Memory B cell (primary cell): Measurements from ENCODE around the gene HYPK.

ENCODE experiments used
- ATAC-seq: fragments of 150-1000 bp; cut with Tn5 transposase; 2 replicates; pipeline ENCODE4 v1.10.0; 2021; ENCODE audit warnings: low read depth, mild to moderate bottlenecking, moderate library complexity
- DNase-seq, 2 donors: peaks; one replicate each; pipeline ENCODE4 v3.0.0; 2022; ENCODE audit warnings: low spot score in 2 of 2
- H3K27ac Mint-ChIP-seq: one replicate; pipeline ENCODE4 v1.8.0; 2022; ENCODE audit warnings: mild to moderate bottlenecking, moderate library complexity, mixed read lengths
- H3K27me3 Mint-ChIP-seq: one replicate; pipeline ENCODE4 v1.8.0; 2022; ENCODE audit warnings: mixed read lengths
- H3K36me3 Mint-ChIP-seq: one replicate; pipeline ENCODE4 v1.8.0; 2022; ENCODE audit warnings: mild to moderate bottlenecking, mixed read lengths
- H3K4me1 Mint-ChIP-seq: one replicate; pipeline ENCODE4 v1.8.0; 2022; ENCODE audit warnings: mixed read lengths
- H3K4me3 Mint-ChIP-seq: one replicate; pipeline ENCODE4 v1.8.0; 2022; ENCODE audit warnings: mild to moderate bottlenecking, moderate library complexity, mixed read lengths
- H3K9me3 Mint-ChIP-seq: one replicate; pipeline ENCODE4 v1.8.0; 2022; ENCODE audit warnings: mixed read lengths

The HYPK gene, protein sequence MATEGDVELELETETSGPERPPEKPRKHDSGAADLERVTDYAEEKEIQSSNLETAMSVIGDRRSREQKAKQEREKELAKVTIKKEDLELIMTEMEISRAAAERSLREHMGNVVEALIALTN

DNA sequence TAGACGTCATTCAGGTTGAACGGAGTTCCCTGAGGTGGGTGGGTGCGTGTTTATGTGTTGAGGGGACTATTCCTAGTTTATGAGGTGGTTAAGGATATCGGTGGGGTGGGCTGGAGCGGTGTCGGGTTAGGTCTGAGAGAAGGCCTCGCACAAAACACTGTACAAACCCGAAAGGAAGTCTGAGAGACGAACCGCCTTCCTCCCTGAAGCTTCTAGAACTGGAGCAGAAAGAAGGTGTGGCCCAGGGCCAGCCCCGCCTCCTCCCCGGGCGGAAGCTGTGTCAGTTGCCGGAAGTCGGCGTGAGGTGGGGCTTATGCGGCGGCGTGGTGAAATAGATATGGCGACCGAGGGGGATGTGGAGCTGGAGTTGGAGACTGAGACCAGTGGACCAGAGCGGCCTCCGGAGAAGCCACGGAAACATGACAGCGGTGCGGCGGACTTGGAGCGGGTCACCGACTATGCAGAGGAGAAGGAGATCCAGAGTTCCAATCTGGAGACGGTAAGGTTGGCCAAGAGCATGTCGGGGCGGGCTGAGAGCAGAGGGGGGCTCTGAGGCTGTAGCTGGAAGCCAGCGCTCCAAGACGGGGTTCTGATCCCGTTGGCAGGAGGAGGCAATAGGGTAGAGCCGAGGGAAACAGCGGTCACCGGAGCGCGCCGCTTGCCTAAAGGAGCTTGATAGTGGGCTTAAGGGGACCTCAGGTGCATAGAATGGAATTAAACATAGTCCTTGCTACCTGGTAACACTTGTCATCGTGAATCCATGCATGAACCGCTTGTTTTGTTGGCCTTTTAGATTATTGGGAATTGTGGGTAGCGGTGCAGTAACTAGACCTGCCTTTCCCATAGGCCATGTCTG, at the start of gene HYPK:
TSS of gene HYPK (plus strand) at position 314 of the 856 bp plus-strand sequence. CDS start at position 338, 24 bp downstream.
- peaks cover 23% of the 10 kb centered on the region for H3K36me3 Mint-ChIP-seq
- peaks cover 30% of the 10 kb centered on the region for H3K4me1 Mint-ChIP-seq
- H3K27ac Mint-ChIP-seq = peak within 1 kb of the TSS; percentile 98
- peak; percentile 100 for ATAC-seq
- H3K9me3 Mint-ChIP-seq = no peaks in the 10 kb centered on the region
- no peaks in the 10 kb centered on the region for H3K27me3 Mint-ChIP-seq
- peak within 1 kb of the TSS; percentile 100 for H3K4me3 Mint-ChIP-seq
- peak; percentile 78 to 82 for DNase-seq

DNA sequence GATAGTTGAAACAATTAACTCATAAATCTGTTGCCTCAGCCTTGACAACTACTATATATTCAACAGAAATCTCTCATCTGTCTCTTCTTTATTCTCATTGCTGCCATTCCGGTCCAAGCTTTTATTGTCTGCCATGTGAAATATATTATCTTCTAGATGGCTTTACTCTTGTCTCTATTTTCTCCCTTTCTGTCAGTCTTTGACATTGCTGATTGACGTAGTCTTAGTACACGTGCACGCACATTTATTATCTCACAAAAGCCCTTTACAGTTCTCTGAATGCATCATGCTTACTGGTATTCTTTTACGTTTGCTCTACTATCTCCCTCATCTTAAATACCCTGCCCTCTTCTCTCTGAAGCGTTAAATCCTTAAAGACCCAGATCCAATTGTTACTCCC, 48.5 kb upstream of the HYPK start:
- Mint-ChIP-seq H3K36me3 (peaks cover 15% of the 10 kb centered on the region), H3K4me1 (peaks cover 23% of the 10 kb centered on the region), H3K9me3 (no peaks in the 10 kb centered on the region), H3K27ac (no peak overlapping the region), H3K27me3 (no peaks in the 10 kb centered on the region), H3K4me3 (no peak overlapping the region)
- DNase-seq (no peak), ATAC-seq (no peak)

DNA sequence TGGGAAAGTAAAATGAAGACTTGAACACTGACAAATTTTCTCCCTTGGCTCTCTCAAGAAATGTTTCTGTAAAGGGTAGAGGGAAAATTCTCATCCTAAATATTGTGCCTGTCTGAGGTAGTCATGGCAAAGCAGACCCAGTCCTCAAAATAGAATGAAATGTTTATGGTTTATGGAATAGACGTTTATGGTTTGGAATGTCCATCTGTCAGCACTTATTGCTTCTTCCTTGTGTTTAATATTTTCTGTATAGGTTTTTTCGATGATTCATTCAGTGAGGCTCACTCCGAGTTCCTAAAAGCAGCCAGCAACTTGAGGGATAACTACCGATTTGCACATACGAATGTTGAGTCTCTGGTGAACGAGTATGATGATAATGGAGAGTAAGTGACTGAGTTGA, 37.6 kb upstream of the HYPK start:
- no peak for DNase-seq
- H3K9me3 Mint-ChIP-seq = no peaks in the 10 kb centered on the region

DNA sequence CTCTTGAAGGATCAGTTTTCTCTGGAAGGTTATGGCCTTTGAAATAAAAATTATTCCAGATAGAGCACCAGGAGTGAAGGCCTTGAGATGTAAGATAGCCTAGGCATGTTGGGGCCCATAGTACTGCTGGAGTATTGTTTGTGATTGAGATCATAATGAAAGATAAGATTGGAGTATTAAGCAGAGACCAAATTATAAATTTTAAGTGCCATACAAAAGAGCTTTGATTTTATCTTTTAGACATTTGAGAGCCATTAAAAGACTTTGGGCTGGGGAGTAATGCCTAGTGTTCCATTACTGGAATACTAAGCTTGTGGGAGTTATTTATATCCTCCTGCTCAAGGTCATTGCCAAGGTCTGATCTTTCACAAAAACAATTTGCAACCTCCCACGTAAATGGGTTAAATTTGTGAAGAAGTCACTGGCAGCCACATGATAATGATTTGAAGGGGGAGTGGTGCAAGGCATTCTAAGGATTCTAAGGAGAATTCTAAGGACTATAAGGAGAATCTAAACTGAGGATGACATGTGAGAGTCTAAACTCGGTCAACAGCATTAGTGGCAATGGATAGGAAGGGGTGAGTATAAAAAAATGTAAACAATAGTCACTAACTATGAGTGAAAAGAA, 36.5 kb upstream of the HYPK start:
- Mint-ChIP-seq H3K27ac (no peak overlapping the region), H3K4me3 (no peak overlapping the region), H3K4me1 (no peaks in the 10 kb centered on the region), H3K36me3 (peaks cover 31% of the 10 kb centered on the region), H3K27me3 (no peaks in the 10 kb centered on the region), H3K9me3 (no peaks in the 10 kb centered on the region)
- ATAC-seq = no peak
- no peak for DNase-seq

More for the DNA sequence above, 37.6 kb upstream of the HYPK start:
- Mint-ChIP-seq H3K4me1 (no peaks in the 10 kb centered on the region), H3K27me3 (no peaks in the 10 kb centered on the region), H3K4me3 (no peak overlapping the region), H3K27ac (no peak overlapping the region), H3K36me3 (peaks cover 27% of the 10 kb centered on the region)
- no peak for ATAC-seq

DNA sequence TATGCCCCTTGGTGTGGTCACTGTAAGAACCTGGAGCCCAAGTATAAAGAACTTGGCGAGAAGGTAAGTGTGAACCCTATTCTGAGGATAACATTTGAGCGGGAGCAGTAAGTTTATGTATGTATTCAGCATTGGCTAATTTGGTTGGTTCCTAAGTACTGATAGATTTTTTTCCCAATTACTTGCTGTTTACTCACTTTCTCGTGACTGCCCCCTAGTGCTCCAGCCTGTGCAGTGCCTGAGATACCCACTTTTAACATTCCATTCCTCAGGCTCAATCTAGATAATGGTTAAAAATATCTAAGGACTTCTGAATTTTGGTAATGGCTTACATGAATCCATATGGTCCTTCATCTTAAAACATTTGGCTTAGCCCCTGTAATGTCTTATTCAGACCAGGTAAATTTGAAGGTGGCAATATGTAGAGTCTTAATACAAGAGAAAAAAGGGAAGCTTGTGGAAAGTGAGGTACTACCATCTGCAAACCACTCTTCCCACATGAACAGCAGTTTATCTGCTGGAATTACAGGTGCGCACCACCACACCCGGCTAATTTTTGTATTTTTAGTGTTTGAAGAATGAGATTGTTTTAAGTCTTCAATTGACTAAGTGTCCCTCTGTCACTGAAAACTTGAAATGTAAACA, 30.7 kb upstream of the HYPK start:
- H3K4me1 Mint-ChIP-seq = peaks cover 7% of the 10 kb centered on the region
- H3K27ac Mint-ChIP-seq = no peak overlapping the region
- ATAC-seq (peak; percentile 74), DNase-seq (peak; percentile 48 to 58)
- peaks cover 38% of the 10 kb centered on the region for H3K36me3 Mint-ChIP-seq
- no peaks in the 10 kb centered on the region for H3K9me3 Mint-ChIP-seq
- no peaks in the 10 kb centered on the region for H3K27me3 Mint-ChIP-seq
- no peak overlapping the region for H3K4me3 Mint-ChIP-seq

DNA sequence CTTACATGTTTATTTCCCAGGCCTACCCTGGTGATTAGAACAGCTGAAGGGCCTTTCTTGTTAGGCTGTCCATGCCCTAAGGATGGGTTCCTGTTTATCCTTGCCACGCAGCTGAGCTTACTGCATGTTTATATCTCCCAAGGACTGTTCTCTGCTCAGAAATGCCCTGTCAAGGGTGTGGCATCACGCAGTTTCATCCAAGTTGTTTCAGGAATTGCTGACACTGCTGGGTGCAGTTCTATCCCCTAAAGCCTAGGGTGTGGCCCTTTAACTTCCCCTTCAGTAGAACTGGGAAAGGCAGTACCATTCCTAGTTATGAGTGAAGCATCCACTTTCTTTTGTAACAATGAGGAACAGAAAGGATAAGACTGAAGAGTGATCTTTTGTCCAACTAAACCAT, 28.6 kb upstream of the HYPK start:
- Mint-ChIP-seq H3K27me3 (no peaks in the 10 kb centered on the region), H3K9me3 (no peaks in the 10 kb centered on the region), H3K36me3 (peaks cover 29% of the 10 kb centered on the region), H3K4me3 (no peak overlapping the region), H3K27ac (no peak overlapping the region), H3K4me1 (peaks cover 20% of the 10 kb centered on the region)
- ATAC-seq = no peak
- DNase-seq = no peak

DNA sequence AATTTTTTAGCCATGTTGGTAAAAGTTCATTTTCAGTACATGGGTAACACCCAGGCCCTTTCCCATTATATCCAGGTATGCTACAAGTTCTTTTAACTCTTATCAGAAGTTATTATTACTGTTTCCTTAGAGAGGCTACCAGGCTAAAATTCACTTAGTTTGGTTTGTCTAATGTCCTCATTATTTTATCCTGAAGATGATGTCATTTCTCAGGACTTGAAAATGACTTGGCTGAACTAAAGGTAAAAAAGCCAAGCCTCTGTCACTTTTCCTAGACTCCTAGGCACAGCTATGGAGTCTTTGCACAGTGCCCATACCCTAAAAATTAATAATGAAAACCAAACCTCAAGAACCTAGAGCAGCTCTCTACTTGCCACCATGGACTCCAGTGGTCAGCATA, 27.8 kb upstream of the HYPK start:
- peaks cover 20% of the 10 kb centered on the region for H3K4me1 Mint-ChIP-seq
- H3K27ac Mint-ChIP-seq = no peak overlapping the region
- no peak for DNase-seq
- H3K4me3 Mint-ChIP-seq = no peak overlapping the region
- H3K9me3 Mint-ChIP-seq = no peaks in the 10 kb centered on the region
- H3K36me3 Mint-ChIP-seq = peaks cover 25% of the 10 kb centered on the region
- no peaks in the 10 kb centered on the region for H3K27me3 Mint-ChIP-seq
- ATAC-seq = no peak

DNA sequence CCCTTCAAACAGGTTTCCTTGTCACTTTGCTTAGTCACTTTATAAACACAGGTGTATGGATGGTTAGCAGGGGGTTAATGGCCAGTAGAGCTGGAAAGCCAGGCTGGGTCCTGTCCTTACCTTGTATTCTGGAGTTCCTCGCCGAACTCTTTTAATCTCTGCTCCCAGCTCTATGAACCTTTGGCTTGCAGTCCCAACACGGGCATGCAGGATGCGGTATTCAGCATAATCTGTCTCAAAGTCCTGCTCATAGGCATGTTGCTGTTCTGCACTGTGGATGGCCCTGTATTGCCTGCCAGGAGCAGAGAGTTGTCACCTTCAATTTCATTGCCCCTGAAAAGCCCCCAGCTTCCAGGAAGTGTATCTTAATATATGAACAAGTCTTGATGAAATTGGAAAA, 26.3 kb upstream of the HYPK start:
- peaks cover 21% of the 10 kb centered on the region for H3K36me3 Mint-ChIP-seq
- ATAC-seq = no peak
- DNase-seq = no peak
- H3K27ac Mint-ChIP-seq = no peak overlapping the region
- H3K27me3 Mint-ChIP-seq = no peaks in the 10 kb centered on the region
- H3K4me1 Mint-ChIP-seq = peaks cover 20% of the 10 kb centered on the region
- no peaks in the 10 kb centered on the region for H3K9me3 Mint-ChIP-seq
- no peak overlapping the region for H3K4me3 Mint-ChIP-seq

DNA sequence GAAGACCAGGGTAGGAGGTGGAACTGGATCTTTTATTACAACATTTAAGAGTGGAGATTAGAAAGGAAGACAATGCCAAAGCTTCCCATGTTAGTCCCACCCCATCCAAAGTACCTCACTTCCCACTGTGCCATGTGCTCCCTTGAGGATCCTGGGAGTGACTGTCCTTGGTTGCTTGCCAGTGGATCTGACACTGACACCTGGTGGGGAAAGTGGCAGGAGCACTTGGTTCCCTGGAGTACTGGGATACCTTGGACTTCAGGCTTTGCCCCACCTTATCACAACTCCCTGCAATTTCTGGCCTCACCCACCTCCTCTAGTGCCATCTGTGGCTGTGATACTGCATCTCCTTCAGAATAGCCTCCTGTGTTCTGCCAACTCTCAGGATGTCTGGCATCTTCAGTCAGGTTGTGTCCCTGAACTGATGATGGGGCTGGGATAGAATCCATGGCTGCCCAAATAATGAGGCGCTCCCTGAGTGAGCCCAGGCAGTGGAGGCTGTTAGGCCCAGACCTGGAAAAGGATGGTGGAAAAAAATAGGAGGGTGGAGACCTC, 24.9 kb upstream of the HYPK start:
- Mint-ChIP-seq H3K27ac (peak overlapping the region; percentile 90), H3K36me3 (peaks cover 16% of the 10 kb centered on the region), H3K27me3 (no peaks in the 10 kb centered on the region), H3K4me3 (peak overlapping the region; percentile 93), H3K4me1 (peaks cover 13% of the 10 kb centered on the region), H3K9me3 (no peaks in the 10 kb centered on the region)
- DNase-seq (no peak), ATAC-seq (no peak)

DNA sequence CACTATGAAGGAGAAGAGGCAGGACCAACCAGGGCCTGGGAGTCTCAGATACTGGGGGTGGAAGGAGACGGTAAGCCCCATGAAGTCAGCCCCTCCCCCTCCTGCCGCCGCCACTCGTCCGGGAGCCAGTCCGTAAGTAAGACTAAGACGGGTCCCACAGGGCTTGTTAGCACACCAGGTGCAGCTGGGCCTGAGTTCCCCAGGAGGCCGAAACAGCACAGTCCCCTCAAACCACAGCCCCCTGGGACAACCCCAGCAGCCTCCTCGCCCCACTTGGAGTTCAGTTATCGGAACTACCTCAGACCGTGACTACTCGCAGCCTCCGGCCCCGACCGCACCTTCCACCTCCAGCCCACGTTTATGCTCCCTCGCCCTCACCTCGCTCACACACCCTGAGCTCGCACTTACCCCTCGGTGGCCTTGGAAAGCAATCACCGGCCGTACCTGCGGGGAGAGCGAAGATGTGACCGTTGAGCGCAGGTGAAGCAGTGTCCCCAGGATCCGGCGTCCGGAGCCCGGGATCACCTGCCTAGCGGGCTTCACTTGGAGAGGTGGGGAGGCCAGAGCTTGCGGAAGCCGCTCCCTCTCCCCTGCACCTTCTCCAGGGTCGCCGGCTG, 24.2 kb upstream of the HYPK start:
- ATAC-seq = peak; percentile 77

DNA sequence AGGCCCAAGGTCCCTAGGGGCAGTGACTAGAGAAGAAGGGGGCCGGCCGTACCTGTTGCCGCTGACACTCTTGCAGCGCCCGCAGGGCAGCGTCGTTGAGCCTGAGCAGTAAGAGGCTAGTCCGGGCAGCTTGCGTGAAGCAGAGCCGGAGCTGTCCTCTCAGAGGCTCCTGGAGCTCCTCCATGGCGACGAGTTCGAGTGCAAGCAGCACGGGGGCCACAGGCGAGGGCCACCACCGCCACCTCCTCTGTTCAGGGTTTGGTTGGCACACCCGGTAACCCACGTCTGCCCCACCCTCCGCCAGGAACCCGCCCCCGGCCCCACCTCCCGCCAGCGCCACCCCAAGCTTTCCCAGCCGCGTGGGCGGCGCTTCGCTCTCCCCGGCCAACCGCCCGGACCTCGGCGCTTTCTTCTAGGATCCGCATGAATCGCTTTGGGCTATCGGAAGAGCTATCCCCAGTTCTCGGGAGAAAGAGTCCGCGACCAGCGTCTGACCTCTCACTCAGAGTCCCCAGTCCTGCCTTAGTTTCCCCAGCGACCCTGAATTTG, 23.6 kb upstream of the HYPK start, which contains the start of gene ELL3:
TSS of gene ELL3 (minus strand) at position 249 of the 549 bp plus-strand sequence. CDS start at position 184, 65 bp downstream.
- H3K9me3 Mint-ChIP-seq = no peaks in the 10 kb centered on the region
- peaks cover 13% of the 10 kb centered on the region for H3K4me1 Mint-ChIP-seq
- H3K27ac Mint-ChIP-seq = peak within 1 kb of the TSS; percentile 90
- H3K4me3 Mint-ChIP-seq = peak within 1 kb of the TSS; percentile 93
- peaks cover 2% of the 10 kb centered on the region for H3K27me3 Mint-ChIP-seq
- DNase-seq = peak; percentile 58 to 68
- H3K36me3 Mint-ChIP-seq = peaks cover 10% of the 10 kb centered on the region
- ATAC-seq = peak; percentile 59

More for the DNA sequence above, 24.2 kb upstream of the HYPK start:
- Mint-ChIP-seq H3K36me3 (peaks cover 12% of the 10 kb centered on the region), H3K27ac (peak overlapping the region; percentile 90), H3K4me1 (peaks cover 13% of the 10 kb centered on the region), H3K9me3 (no peaks in the 10 kb centered on the region), H3K4me3 (peak overlapping the region; percentile 93), H3K27me3 (peaks cover 2% of the 10 kb centered on the region)
- peak; percentile 76 to 82 for DNase-seq

DNA sequence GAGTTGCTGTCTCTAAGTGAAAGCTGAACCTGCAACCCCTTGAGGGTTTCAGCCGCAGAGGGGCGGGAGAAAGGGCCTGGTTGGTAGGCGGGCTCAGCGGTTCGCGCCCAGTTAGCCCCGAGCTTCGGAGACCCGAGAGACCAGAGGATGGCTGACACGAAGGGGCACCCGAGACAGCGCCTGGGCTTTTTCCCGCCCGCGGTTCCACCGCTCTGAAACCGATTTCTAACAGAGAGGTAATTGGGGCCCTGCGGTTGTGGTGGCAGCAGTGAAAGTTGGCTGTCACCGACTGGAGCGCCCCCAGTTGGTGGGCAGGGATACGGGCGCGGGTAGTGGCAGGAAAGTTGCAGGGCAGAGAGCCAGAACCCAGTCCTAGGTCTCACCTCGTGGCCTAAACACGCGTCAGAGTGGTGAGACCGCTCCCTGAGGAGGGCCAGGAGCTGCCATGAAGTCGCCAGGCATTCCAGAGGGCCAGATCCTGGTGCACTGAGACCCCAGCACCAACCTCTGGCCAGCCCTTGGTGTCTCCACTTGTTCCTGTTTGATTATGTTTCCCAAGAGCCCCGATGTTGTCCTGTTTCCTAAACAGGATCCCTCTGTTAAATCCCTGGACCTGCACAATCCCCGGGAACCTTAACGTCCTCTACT, 23.0 kb upstream of the HYPK start:
- Mint-ChIP-seq H3K36me3 (peaks cover 8% of the 10 kb centered on the region), H3K9me3 (no peaks in the 10 kb centered on the region), H3K27ac (peak overlapping the region; percentile 90), H3K27me3 (peaks cover 2% of the 10 kb centered on the region), H3K4me3 (peak overlapping the region; percentile 93), H3K4me1 (peaks cover 15% of the 10 kb centered on the region)
- peak; percentile 53 for ATAC-seq
- peak; percentile 75 to 83 for DNase-seq

DNA sequence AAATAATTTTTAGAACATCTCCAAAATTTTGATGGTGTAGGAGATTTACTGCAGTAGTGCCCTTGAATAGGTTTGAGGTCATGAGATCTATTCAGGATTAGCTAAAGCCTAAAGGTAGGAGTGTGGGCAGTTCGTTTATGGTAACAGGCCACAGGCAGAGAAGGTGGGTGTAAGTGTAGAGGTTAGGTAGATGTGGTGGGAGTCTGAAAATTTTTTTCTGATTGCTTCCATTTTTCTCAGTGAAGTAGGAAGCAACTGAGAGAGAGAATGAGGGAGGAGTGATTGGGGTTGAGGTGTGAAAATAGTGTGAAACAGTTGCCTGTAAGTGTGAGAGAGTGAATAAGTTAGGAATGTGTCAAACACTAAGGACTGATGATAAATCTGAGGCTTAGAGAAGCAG, 21.4 kb upstream of the HYPK start:
- H3K9me3 Mint-ChIP-seq = no peaks in the 10 kb centered on the region
- H3K4me3 Mint-ChIP-seq = no peak overlapping the region
- no peak for ATAC-seq
- peaks cover 2% of the 10 kb centered on the region for H3K27me3 Mint-ChIP-seq
- H3K27ac Mint-ChIP-seq = no peak overlapping the region
- no peak for DNase-seq
- H3K36me3 Mint-ChIP-seq = peaks cover 3% of the 10 kb centered on the region
- H3K4me1 Mint-ChIP-seq = peaks cover 17% of the 10 kb centered on the region
